Skeletal muscle satellite cell (primary cell): ENCODE measurements around the gene ADRM1.

Experiments used
- H3K27me3 ChIP-seq: 2 replicates; pipeline ENCODE4 v1.7.0; 2013; ENCODE audit warnings: low read length; ENCODE audit not compliant: control insufficient read depth, insufficient read depth
- H3K36me3 ChIP-seq: 2 replicates; pipeline ENCODE4 v1.7.0; 2013; ENCODE audit warnings: mild to moderate bottlenecking, control low read depth, low read length; ENCODE audit not compliant: insufficient read depth
- H3K4me1 ChIP-seq: 2 replicates; pipeline ENCODE4 v1.7.0; 2013; ENCODE audit warnings: low read length; ENCODE audit not compliant: control insufficient read depth, insufficient read depth
- H3K4me2 ChIP-seq: 2 replicates; pipeline ENCODE4 v1.7.0; 2013; ENCODE audit warnings: mild to moderate bottlenecking, low read length
- H3K4me3 ChIP-seq: 2 replicates; pipeline ENCODE4 v1.7.0; 2013; ENCODE audit warnings: low read length
- H3K9ac ChIP-seq: 2 replicates; pipeline ENCODE4 v1.7.0; 2013; ENCODE audit warnings: mild to moderate bottlenecking, low read depth, low read length, moderate library complexity
- H3K9me3 ChIP-seq: replicated peaks from 2 replicates; pipeline ENCODE4 v1.7.0; 2013; ENCODE audit warnings: mild to moderate bottlenecking, control low read depth, low read length

The ADRM1 gene

DNA sequence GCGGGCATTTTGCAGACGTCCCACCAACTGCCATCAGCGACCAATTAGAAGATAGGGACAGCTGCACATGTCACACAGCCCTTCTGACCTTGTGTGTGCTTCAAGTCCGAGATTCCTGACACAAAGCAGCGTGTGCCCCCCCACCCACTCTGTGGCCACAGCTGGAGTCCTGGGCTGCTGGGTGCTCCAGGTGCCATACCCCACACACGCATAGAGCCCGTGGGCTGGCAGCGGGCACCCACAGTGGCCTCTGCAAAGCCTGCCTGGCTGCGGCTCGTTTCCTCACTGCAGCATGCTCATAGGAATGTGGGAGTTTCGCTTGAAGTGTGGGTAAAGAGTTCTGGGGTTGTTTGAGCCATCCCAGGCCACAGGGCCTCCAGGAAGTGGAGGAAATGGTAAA is 2.5 kb upstream of the ADRM1 start:
- Histone ChIP-seq H3K4me1 (peaks cover 14% of the 10 kb centered on the region), H3K9me3 (no peaks in the 10 kb centered on the region), H3K4me3 (no peak overlapping the region), H3K9ac (no peak overlapping the region), H3K4me2 (no peak overlapping the region), H3K27me3 (no peaks in the 10 kb centered on the region), H3K36me3 (peaks cover 19% of the 10 kb centered on the region)

DNA sequence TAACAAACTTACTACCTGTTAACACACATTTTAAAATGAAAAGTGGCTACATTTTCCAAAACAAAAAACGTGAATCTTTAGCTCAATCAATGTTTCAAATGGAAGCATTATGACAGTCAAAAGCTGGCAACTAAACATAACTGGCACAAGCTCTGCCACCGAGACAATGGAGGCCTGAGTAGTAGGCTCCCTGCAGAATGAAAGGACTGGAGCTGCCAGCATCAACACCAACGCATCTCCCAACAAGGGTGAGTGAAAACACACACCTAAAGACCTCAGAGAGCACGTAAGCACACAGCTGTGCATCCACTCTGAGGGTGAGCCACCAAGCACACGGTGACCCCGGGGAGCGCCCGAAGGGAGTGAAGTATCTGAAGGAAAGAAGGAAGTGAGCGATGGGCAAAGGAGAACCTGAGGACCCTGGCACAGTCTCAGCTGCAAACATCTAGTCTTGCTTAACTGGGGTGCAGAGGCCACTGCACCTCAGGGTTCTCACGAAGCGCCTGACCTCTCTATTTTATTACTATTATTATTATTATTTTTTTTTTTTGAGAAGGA is 1.6 kb upstream of the ADRM1 start:
- H3K4me1 ChIP-seq, result peaks cover 19% of the 10 kb centered on the region
- H3K4me2 ChIP-seq, result no peak overlapping the region
- no peak overlapping the region for H3K4me3 ChIP-seq
- no peaks in the 10 kb centered on the region for H3K27me3 ChIP-seq
- peaks cover 23% of the 10 kb centered on the region for H3K36me3 ChIP-seq
- H3K9ac ChIP-seq, result no peak overlapping the region
- H3K9me3 ChIP-seq, result no peaks in the 10 kb centered on the region

DNA sequence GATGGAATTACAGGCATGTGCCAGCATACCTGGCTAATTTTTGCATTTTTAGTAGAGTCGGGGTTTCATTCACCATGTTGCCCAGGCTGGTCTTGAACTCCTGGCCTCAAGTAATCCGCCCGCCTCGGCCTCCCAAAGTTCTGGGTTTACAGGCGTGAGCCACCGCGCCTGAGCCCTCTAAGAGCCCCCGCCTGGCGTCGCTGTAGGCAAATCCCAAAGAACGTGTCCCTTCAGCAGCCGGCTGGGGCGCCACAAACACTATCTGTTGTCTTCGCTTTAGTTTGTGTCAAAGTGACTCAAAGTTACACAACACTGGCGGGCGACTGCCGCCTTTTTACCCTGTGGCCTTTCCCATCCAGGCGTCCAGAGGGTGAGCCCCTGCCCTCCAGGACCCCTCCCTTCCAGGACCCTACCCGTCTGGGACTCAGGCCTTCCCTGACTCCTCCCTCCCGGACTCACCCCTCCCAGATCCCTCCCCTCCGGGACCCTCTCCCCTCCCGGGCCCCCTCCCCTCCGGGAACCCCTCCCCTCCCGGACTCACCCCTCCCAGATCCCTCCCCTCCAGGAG is 940 bp upstream of the ADRM1 start:
- Histone ChIP-seq H3K36me3 (peaks cover 30% of the 10 kb centered on the region), H3K9ac (peak overlapping the region; percentile 99), H3K4me1 (peaks cover 19% of the 10 kb centered on the region), H3K4me2 (peak overlapping the region; percentile 100), H3K27me3 (no peaks in the 10 kb centered on the region), H3K4me3 (peak overlapping the region; percentile 96), H3K9me3 (no peaks in the 10 kb centered on the region)

DNA sequence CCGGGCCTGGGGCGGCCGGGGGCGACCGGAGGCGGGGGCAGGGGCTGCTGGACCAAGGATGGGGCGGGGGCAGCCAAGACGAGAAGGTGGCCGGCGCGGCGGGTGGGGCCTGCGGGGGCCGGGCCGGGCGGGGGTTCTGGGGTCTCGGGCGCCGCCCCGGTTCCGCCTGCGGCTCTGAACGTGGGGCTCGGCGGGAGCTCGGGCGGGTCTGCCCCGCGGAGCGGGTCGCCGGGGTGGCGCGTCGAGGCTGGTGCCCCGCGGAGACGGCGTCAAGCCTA is 204 bp downstream of the ADRM1 start:
- no peaks in the 10 kb centered on the region for H3K27me3 ChIP-seq
- peak overlapping the region; percentile 98 for H3K4me3 ChIP-seq
- peaks cover 40% of the 10 kb centered on the region for H3K36me3 ChIP-seq
- peak overlapping the region; percentile 92 for H3K9ac ChIP-seq
- H3K4me1 ChIP-seq, result peaks cover 19% of the 10 kb centered on the region
- no peaks in the 10 kb centered on the region for H3K9me3 ChIP-seq
- H3K4me2 ChIP-seq, result peak overlapping the region; percentile 97

DNA sequence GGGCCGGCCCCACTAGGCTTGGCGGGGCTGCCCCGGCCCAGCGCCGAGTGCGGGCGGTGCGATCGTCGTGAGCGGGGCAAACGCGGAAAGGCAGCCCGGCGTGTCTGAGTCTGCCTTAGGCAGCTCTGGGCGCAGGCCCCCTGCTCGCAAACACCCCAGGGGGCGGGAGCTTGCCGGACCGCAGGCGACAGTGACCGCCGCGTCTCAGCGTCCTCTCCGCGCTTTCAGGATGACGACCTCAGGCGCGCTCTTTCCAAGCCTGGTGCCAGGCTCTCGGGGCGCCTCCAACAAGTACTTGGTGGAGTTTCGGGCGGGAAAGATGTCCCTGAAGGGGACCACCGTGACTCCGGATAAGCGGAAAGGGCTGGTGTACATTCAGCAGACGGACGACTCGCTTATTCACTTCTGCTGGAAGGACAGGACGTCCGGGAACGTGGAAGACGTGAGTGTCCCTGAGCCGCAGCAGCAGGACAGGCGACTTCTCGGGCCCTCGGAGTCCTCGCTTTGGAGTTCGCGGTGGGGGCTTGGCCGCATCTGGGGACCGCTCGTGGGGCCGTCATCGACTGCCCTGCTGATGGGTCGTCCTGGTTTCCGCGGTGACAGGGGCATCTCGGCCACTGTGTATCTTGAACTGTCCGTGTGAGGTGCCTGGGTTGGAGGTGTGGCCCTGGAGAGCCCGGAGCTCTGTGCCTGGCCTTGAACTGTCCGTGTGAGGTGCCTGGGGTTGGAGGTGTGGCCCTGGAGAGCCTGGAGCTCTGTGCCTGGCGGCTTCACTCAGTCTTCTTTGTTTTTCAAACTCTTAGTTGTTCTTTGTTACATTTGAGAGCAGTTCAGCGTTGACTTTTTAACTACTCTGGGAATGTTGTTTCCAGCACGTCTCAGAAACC is 786 bp downstream of the ADRM1 start:
- Histone ChIP-seq H3K9ac (peak overlapping the region; percentile 92), H3K36me3 (peaks cover 46% of the 10 kb centered on the region), H3K4me2 (peak overlapping the region; percentile 97), H3K27me3 (no peaks in the 10 kb centered on the region), H3K4me3 (peak overlapping the region; percentile 98), H3K4me1 (peaks cover 19% of the 10 kb centered on the region), H3K9me3 (no peaks in the 10 kb centered on the region)

DNA sequence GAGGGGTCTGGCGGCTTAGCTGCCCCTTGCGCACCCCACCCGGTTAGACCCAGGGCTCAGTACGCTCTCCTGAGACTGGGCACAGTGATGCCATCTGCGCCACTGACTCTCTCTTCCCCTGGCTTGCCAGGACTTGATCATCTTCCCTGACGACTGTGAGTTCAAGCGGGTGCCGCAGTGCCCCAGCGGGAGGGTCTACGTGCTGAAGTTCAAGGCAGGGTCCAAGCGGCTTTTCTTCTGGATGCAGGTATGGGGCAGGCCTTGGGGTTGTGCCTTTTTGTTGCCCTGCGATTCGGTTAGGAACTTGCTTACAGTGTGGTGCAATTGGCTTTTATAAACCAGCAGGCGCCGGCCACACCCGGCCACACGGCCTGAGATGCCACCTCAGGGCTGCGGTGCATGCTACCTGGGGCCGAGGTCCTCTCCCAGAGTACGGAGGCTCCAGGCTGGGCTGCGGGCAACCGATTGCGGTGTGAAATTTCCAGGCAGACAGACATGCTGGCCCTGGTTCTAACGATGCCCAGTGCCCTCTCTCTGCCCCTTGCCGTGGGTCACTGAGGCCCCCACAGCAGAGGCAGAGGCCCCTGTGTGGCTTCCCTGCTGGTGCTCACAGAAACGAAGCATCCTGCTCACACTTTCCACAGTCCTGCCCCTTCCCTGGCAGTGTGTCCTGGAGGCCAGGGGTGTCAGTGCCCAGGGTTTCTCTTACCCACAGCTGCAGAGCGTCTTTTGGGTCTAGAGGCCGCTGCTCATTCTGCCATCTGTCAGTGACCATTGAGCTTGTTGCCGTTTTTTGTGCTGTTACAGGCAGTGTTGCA is 1.7 kb downstream of the ADRM1 start:
- H3K36me3 ChIP-seq, result peaks cover 53% of the 10 kb centered on the region
- no peaks in the 10 kb centered on the region for H3K9me3 ChIP-seq
- no peaks in the 10 kb centered on the region for H3K27me3 ChIP-seq
- H3K9ac ChIP-seq, result peak overlapping the region; percentile 92
- H3K4me1 ChIP-seq, result peaks cover 19% of the 10 kb centered on the region
- H3K4me3 ChIP-seq, result peak overlapping the region; percentile 98
- peak overlapping the region; percentile 97 for H3K4me2 ChIP-seq

DNA sequence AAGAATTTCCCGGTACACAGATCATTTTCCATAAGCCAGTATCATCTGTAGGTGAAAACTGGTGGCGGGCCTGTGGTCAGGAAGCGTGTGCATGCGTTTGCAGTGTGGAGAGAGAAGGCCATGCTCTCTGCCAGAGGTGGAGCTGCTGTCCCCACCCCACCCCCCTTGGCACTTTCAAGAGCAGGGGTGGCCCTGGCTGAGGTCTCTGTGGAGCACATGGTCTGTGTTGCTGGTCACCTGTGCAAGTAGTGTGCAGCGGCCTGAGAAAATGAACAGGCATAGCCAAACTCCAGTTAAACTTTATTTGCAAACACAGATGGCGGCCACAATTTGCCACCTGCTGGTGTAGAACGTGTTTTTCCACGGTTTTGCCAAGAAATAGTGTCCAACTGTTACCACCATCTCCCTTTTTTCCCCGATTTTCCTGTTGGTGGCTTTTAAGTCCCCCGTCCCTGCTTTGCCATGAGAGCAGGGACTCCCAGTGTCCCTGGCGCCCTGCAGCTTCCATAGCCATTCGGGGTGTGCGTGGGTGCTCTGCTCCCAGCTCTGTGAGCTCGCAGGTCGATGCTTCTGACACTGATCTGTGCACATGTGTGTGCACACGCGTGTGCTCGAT is 2.5 kb downstream of the ADRM1 start:
- peaks cover 53% of the 10 kb centered on the region for H3K36me3 ChIP-seq
- H3K4me1 ChIP-seq, result peaks cover 19% of the 10 kb centered on the region
- H3K9me3 ChIP-seq, result no peaks in the 10 kb centered on the region
- peak overlapping the region; percentile 92 for H3K9ac ChIP-seq
- no peaks in the 10 kb centered on the region for H3K27me3 ChIP-seq
- H3K4me3 ChIP-seq, result peak overlapping the region; percentile 98
- H3K4me2 ChIP-seq, result peak overlapping the region; percentile 97

DNA sequence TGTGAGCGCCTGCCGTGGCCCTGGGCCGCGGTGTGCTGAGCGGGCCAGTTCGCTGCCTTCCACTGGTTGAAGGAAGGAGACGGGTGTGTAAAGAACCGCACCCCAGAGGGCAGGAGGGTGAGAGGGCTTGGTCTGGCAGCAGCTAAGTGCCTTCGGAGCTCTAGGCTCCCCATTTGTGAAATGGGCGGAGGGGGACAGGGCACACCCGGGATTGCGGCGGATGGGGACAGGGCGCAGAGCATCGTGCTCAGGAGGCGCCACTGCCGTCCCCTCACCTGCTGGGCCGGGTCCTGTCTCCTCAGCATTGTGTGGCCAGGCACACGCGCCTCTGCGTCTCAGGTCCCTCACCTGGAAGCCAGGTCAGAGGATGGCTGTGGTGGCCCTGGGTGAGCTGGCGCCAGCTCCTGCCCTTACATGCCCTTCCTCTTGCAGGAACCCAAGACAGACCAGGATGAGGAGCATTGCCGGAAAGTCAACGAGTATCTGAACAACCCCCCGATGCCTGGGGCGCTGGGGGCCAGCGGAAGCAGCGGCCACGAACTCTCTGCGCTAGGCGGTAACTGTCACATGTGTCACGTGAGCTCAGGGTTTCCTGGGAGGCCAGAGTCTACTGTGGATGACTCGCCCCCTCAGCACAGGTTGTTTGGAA is 3.1 kb downstream of the ADRM1 start:
- Histone ChIP-seq H3K36me3 (peaks cover 53% of the 10 kb centered on the region), H3K4me2 (peak overlapping the region; percentile 97), H3K9ac (no peak overlapping the region), H3K9me3 (no peaks in the 10 kb centered on the region), H3K4me3 (peak overlapping the region; percentile 98), H3K27me3 (no peaks in the 10 kb centered on the region), H3K4me1 (peaks cover 19% of the 10 kb centered on the region)

DNA sequence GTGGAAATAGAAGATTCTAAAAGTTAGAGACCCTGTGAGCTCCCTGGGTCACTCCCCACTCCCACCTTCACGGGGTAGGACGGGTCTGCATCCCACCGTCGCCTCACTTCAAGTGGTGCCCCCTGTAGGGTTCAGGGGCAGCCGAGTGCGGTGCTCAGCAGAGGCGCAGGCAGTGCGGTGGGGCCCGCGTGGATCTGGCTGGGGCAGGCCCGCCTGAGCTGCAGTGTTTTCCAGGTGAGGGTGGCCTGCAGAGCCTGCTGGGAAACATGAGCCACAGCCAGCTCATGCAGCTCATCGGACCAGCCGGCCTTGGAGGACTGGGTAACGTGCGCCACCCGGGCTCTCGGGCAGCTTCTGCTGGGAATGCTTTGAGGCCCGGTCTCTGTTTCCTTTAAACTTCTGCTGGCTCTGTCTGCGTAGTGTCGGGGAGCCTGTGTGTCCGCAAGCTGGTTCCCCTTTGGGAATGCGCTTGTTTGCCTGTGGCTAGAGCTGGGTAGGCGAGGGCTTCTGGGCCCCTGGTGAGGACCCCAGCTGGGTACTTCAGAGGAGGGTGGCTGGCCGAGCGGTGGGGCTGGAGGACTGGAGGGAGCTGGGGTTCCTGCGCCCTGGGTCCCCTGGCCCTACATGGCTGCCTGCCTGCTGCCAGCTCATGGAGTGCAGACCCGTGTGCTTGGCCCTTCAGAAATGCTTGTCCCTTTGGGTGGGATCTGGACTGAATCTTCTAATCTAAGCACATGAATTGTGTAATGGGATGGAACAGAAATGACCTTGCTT is 3.8 kb downstream of the ADRM1 start:
- Histone ChIP-seq H3K36me3 (peaks cover 53% of the 10 kb centered on the region), H3K9ac (no peak overlapping the region), H3K4me1 (peaks cover 19% of the 10 kb centered on the region), H3K4me2 (no peak overlapping the region), H3K4me3 (no peak overlapping the region), H3K9me3 (no peaks in the 10 kb centered on the region), H3K27me3 (no peaks in the 10 kb centered on the region)
